OCI-LY3 (cell line): ENCODE results near the gene WIPF3.

Experiments
- H2AFZ ChIP-seq: fragments of 200-600, 300-600 bp; shearing (Covaris generic); 2 replicates; pipeline ENCODE4 v1.6.0; 2014; ENCODE audit warnings: antibody characterized with exemption, low read depth, low read length
- H3K27ac ChIP-seq: fragments of 200-600, 300-600 bp; sonication (generic); 2 replicates; pipeline ENCODE4 v1.5.1; 2014; ENCODE audit warnings: mild to moderate bottlenecking, low read length, moderate library complexity, mixed read lengths
- H3K27me3 ChIP-seq: fragments of 200-600, 300-600 bp; sonication (generic); 2 replicates; pipeline ENCODE4 v1.6.1; 2014; ENCODE audit warnings: low read depth, low read length, mixed read lengths
- H3K36me3 ChIP-seq: fragments of 200-600, 300-600 bp; sonication (generic); replicated peaks from 2 replicates; pipeline ENCODE3; 2014; ENCODE audit warnings: low read depth, low read length, mixed read lengths
- H3K4me1 ChIP-seq: fragments of 300-600, 200-600 bp; sonication (generic); 2 replicates; pipeline ENCODE4 v1.6.1; 2014; ENCODE audit warnings: low read length, mixed read lengths
- H3K4me2 ChIP-seq: fragments of 200-600, 300-600 bp; sonication (generic); 2 replicates; pipeline ENCODE4 v1.6.1; 2014; ENCODE audit warnings: low read length, mixed read lengths
- H3K4me3 ChIP-seq: fragments of 300-600, 200-600 bp; sonication (generic); 2 replicates; pipeline ENCODE4 v1.5.1; 2014; ENCODE audit warnings: antibody characterized with exemption, mild to moderate bottlenecking, low read length, moderate library complexity
- H3K79me2 ChIP-seq: fragments of 300-600, 200-600 bp; shearing (Covaris generic); 2 replicates; pipeline ENCODE4 v1.6.1; 2014; ENCODE audit warnings: mild to moderate bottlenecking, low read length, mixed read lengths
- H3K9ac ChIP-seq: fragments of 300-600, 200-600 bp; shearing (Covaris generic); 2 replicates; pipeline ENCODE4 v1.6.0; 2014; ENCODE audit warnings: mild to moderate bottlenecking, low read length, moderate library complexity
- H3K9me3 ChIP-seq: fragments of 200-600, 300-600 bp; shearing (Covaris generic); 2 replicates; pipeline ENCODE4 v1.6.1; 2014; ENCODE audit warnings: low read length, mixed read lengths; ENCODE audit not compliant: insufficient read depth
- H4K20me1 ChIP-seq: fragments of 200-600, 300-600 bp; sonication (generic); 2 replicates; pipeline ENCODE4 v1.6.1; 2016; ENCODE audit warnings: low read length, mixed read lengths; ENCODE audit not compliant: insufficient read depth
- EZH2phosphoT487 ChIP-seq: fragments of 200-600 bp; shearing (Covaris generic); IDR thresholded peaks from 2 replicates; pipeline ENCODE4 v1.6.1; 2018; ENCODE audit warnings: antibody characterized with exemption, mixed run types, low read depth
- TF ChIP-seq, protein P1 (sequence below): fragments of 200-600, 300-600 bp; sonication (generic); IDR thresholded peaks from 2 replicates; pipeline ENCODE4 v1.5.1; 2014; ENCODE audit warnings: antibody characterized with exemption, low read length, low read depth

Gene WIPF3

DNA sequence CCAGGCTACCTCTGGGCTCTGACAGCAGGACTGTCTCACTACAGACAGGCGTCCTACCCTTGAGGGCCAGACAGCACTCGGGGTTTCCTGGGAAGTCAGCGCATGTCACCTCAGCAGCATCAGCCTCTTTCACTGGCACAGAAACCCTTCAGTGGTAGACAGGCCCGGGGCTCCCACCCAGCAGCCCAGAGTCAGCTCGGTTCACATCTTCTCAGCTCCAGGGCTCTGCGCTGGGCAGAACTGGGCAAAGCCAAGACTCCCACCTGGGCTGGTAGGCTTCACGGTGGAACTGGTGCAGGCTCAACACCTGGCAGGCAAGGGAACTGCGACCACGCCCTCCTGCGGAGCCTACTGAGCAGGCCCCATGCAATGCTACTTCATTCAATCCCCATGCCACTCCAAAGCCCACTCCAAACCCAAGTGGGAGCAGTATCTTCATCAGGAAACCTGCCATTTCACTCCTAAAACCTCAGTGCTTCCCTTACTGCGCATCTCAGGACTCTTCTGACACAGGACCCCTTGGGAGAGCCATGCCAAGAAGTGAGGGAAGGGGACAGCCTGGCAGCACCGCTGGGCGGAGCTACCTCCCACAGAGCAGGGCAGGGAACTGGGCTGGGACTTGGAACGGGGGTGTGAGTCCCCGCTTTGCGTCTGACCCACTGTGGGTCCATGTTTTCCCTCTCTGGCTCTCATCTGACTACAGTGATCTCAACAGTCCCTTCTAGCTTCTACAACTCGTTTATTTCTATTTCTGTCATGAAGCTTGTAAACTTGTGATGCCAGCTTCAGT, 122.9 kb downstream of the WIPF3 start:
- Histone ChIP-seq H3K9me3 (no peaks in the 10 kb centered on the region), H2AFZ (no peak overlapping the region), H3K36me3 (no peaks in the 10 kb centered on the region), H3K4me2 (no peak overlapping the region), H3K27me3 (no peaks in the 10 kb centered on the region), H4K20me1 (no peaks in the 10 kb centered on the region), H3K4me1 (no peaks in the 10 kb centered on the region), H3K79me2 (no peaks in the 10 kb centered on the region), H3K9ac (no peak overlapping the region), H3K27ac (no peak overlapping the region), H3K4me3 (no peak overlapping the region)
- TF ChIP-seq, protein P1, sequence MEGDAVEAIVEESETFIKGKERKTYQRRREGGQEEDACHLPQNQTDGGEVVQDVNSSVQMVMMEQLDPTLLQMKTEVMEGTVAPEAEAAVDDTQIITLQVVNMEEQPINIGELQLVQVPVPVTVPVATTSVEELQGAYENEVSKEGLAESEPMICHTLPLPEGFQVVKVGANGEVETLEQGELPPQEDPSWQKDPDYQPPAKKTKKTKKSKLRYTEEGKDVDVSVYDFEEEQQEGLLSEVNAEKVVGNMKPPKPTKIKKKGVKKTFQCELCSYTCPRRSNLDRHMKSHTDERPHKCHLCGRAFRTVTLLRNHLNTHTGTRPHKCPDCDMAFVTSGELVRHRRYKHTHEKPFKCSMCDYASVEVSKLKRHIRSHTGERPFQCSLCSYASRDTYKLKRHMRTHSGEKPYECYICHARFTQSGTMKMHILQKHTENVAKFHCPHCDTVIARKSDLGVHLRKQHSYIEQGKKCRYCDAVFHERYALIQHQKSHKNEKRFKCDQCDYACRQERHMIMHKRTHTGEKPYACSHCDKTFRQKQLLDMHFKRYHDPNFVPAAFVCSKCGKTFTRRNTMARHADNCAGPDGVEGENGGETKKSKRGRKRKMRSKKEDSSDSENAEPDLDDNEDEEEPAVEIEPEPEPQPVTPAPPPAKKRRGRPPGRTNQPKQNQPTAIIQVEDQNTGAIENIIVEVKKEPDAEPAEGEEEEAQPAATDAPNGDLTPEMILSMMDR: no peak
- no peak for TF ChIP-seq EZH2phosphoT487

DNA sequence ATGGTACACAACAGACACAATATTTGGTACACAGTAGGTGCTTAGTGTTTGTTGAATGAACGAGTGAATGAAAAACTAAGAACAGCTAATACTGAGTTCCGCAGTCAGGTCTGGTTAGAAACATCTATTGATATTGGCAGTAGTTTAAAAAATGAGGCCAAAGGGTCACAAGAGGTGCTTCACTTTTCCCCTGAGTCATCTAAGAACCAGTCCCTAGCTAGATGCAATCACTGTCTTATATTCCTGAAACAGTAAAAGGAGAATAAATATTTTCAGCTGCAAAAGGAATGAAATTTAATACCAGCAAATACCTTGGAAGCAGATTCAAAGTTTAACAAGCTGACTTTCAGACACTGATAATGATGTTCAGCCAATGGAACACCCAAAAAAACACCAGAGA, 128.8 kb downstream of the WIPF3 start:
- no peak overlapping the region for H3K4me2 ChIP-seq
- no peak for TF ChIP-seq EZH2phosphoT487
- TF ChIP-seq, protein P1: no peak

DNA sequence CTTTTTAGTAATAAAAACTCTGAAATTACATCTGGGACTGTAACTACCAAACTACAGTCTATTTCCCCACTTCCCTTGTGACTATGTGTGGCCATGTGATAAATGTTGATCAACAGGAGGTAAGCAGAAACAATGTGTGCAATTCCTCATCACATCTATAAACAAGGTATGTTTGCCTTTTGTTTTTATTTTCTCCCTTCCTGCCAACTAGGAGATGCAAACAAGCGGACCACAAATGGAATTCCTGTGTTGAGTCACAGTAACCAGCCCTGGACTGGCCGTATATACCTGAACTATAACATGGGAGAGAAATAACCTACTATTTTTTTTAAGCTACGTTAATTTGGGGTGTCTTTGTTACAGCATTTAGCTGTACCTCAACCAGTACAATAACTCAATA, 130.8 kb downstream of the WIPF3 start:
- Histone ChIP-seq H3K9me3 (no peaks in the 10 kb centered on the region), H3K27ac (no peak overlapping the region), H3K27me3 (no peaks in the 10 kb centered on the region), H3K4me2 (no peak overlapping the region), H2AFZ (no peak overlapping the region), H3K4me1 (no peaks in the 10 kb centered on the region), H3K4me3 (no peak overlapping the region), H4K20me1 (no peaks in the 10 kb centered on the region), H3K9ac (no peak overlapping the region), H3K79me2 (no peaks in the 10 kb centered on the region), H3K36me3 (peaks cover 2% of the 10 kb centered on the region)
- TF ChIP-seq EZH2phosphoT487: no peak
- TF ChIP-seq, protein P1: no peak

More for the DNA sequence above, 128.8 kb downstream of the WIPF3 start:
- Histone ChIP-seq H3K36me3 (peaks cover 2% of the 10 kb centered on the region), H3K4me3 (no peak overlapping the region), H4K20me1 (no peaks in the 10 kb centered on the region), H3K4me1 (no peaks in the 10 kb centered on the region), H3K79me2 (no peaks in the 10 kb centered on the region), H2AFZ (no peak overlapping the region), H3K9me3 (no peaks in the 10 kb centered on the region), H3K27ac (no peak overlapping the region), H3K9ac (no peak overlapping the region), H3K27me3 (no peaks in the 10 kb centered on the region)

DNA sequence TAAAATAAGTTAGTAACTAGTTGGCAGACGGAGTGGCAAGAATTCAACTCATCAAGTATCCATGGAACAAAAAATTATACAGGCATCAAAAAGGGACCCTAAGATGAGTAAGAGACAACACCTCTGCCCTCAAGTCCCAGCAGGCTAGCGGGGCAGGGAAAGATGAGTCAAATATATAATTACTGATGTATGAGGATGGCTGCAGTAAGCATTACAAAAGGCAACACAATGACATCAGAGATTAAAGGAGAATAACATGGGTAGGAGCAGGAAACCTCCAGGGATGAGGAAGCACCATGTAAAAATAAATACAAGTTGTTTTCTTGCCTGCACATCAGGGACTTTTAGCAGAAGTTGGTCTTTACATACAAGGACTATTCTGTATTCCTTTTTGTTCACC, 133.9 kb downstream of the WIPF3 start:
- H3K36me3 ChIP-seq: peaks cover 2% of the 10 kb centered on the region
- H3K9me3 ChIP-seq: no peaks in the 10 kb centered on the region
- no peak for TF ChIP-seq EZH2phosphoT487
- TF ChIP-seq, protein P1: no peak
- no peaks in the 10 kb centered on the region for H3K27me3 ChIP-seq
- no peak overlapping the region for H3K27ac ChIP-seq
- H3K9ac ChIP-seq: no peak overlapping the region
- no peak overlapping the region for H3K4me2 ChIP-seq
- no peaks in the 10 kb centered on the region for H4K20me1 ChIP-seq
- no peaks in the 10 kb centered on the region for H3K79me2 ChIP-seq
- no peaks in the 10 kb centered on the region for H3K4me1 ChIP-seq
- H2AFZ ChIP-seq: no peak overlapping the region
- H3K4me3 ChIP-seq: no peak overlapping the region
